T-helper 1 cell treated with Interleukin-12 subunit alpha and Interleukin-12 subunit beta and Interleukin-4 antibody, amounts not matched to agents 30 μg/mL and 1 μg/mL, for 36 hours (primary cell): Measurements from ENCODE around the gene LSAMP.
"Not testable (repeated sequence)": the region's sequence is repeated elsewhere in the genome, so short reads cannot be mapped to it uniquely, and the experiment has no call there.

ENCODE experiments used
- H3K27ac Mint-ChIP-seq: one replicate; pipeline ENCODE4 v1.8.0; 2021; ENCODE audit warnings: mild to moderate bottlenecking, mixed read lengths
- H3K27me3 Mint-ChIP-seq: one replicate; pipeline ENCODE4 v1.8.0; 2021; ENCODE audit warnings: low read depth, mixed read lengths
- H3K36me3 Mint-ChIP-seq: one replicate; pipeline ENCODE4 v1.8.0; 2021; ENCODE audit warnings: low read depth, mixed read lengths
- H3K4me1 Mint-ChIP-seq: one replicate; pipeline ENCODE4 v1.8.0; 2021; ENCODE audit warnings: low read depth, mixed read lengths
- H3K4me3 Mint-ChIP-seq: one replicate; pipeline ENCODE4 v1.8.0; 2021; ENCODE audit warnings: mild to moderate bottlenecking, moderate library complexity, mixed read lengths
- H3K9me3 Mint-ChIP-seq: one replicate; pipeline ENCODE4 v1.8.0; 2021; ENCODE audit warnings: mixed read lengths

Gene LSAMP

DNA sequence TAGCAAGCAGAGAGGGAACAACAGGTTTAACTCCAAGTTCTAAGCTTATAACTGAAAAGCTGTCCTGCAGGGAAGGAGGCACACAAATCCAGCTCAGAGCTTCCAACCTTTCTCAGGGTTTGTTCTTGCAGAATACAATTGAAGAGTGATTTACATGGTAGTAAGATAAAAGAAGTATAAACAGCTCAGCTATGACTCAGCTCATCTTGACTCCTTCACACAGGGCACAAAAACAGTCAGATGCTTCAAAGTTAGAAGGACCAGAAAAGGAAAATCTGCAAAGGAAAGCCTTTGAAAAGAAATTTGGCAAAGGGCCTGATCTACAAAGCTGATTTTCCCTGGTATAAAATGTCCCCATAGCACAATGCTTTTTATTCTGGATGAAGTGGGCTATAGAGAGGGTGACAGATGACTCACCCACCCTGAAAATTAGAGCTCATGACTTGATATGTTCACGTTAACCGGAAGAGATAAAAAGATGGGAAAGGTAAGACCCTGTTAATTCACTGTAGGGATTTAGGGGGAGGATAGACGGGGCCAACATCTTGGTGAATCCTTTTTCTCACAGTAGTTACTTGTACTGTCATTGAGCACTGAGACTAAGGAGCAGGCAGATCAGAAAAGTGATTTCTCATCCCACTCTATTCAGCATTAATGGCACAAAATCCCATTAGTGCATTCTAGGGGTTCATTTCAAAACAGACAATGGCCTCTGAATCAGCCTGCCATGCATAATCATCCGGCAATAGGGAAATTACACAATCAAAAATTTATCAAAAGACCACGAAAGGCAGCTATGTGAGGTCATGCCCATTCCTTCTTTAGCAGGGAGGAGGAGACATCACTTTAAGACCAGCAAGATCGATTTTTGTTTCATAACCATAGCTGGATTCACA, 678.5 kb downstream of the LSAMP start:
- H3K27ac Mint-ChIP-seq, result no peak overlapping the region
- no peaks in the 10 kb centered on the region for H3K4me1 Mint-ChIP-seq
- H3K36me3 Mint-ChIP-seq, result no peaks in the 10 kb centered on the region
- no peaks in the 10 kb centered on the region for H3K9me3 Mint-ChIP-seq
- no peak overlapping the region for H3K4me3 Mint-ChIP-seq
- H3K27me3 Mint-ChIP-seq, result peaks cover 7% of the 10 kb centered on the region

DNA sequence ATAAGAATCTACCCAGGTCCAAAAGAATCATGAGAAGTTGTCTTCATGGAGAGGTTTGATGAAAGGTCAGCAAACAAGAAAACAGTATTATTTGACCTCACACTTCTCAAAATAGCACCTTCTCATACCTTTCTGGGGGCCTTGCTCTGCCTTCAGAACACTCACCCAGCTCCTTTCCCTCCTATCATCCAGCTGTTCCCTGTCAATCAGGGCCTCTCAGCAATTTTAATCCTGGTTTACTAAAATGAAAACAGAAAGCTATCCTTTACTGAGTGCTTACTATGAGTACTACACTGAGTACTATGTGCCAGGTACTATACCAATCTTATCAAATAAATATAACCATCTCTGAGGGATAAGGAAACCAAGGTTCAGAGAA, 683.4 kb downstream of the LSAMP start:
- H3K4me3 Mint-ChIP-seq, result no peak overlapping the region
- no peak overlapping the region for H3K27ac Mint-ChIP-seq
- H3K36me3 Mint-ChIP-seq, result no peaks in the 10 kb centered on the region
- no peaks in the 10 kb centered on the region for H3K4me1 Mint-ChIP-seq
- no peaks in the 10 kb centered on the region for H3K27me3 Mint-ChIP-seq
- no peaks in the 10 kb centered on the region for H3K9me3 Mint-ChIP-seq

DNA sequence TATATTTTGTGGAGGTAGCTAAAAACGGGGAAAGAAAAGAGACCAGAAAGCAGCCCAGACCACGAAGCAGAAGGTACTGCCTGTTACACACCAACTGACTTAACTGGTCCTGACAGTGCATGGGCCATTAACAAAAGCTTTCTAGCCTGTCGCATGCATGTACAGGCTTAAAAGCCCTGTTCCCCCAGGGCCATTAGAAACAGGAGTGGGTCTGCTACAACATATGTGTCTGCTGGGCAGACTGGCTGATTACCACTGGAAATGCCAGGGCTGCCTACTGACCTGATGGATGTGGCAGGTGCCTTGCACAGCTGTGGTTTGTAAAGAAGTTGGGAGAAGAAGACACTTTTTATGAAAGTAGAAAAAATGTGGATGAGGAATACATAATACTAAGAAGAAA, 684.6 kb downstream of the LSAMP start:
- no peaks in the 10 kb centered on the region for H3K4me1 Mint-ChIP-seq

DNA sequence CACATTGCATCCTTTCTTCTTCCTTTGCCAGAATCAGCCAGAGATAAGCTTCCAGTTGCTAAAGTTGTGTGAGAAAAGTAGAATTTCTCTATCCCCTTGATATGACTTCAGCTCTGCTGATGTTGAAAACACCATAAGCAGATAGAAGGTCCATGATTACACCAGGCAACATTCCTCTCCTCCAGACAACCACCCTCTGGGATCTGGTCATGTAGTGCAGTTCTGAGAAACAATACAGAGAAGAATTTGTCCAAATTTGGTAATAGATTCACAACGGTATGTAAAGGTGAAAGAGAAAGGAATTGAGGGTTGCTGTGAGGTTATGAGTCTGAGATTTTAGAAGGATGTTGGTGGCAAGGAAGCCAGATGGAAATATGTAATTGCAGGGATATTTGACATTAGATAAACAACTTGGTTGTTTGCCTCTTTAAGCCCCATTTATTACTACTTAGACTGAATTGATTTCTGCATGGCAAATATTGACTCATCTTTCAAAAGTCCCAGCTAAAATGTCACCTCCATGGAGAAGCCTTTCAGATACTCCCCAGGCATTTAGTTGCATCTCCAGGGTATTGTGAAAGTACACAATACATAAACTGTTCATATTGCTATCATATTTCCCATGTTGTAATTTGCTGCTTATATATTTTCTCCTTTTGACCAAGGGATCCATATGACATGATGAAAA, 687.1 kb downstream of the LSAMP start:
- Mint-ChIP-seq H3K9me3 (no peaks in the 10 kb centered on the region), H3K36me3 (no peaks in the 10 kb centered on the region), H3K27me3 (peaks cover 5% of the 10 kb centered on the region), H3K4me1 (no peaks in the 10 kb centered on the region), H3K4me3 (no peak overlapping the region), H3K27ac (no peak overlapping the region)

More for the DNA sequence above, 684.6 kb downstream of the LSAMP start:
- Mint-ChIP-seq H3K9me3 (no peaks in the 10 kb centered on the region), H3K4me3 (no peak overlapping the region), H3K27me3 (no peaks in the 10 kb centered on the region), H3K27ac (no peak overlapping the region), H3K36me3 (no peaks in the 10 kb centered on the region)

DNA sequence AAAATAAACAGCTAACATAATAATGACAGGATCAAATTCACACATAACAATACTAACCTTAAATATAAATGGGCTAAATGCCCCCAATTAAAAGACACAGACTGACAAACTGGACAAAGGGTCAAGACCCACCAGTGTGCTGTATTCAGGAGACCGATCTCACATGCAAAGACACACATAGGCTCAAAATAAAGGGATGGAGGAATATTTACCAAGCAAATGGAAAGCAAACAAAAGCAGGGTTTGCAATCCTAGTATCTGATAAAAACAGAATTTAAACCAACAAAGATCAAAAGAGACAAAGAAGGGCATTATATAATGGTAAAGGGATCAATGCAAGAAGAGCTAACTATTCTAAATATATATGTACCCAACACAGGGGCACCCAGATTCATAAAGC, 692.3 kb downstream of the LSAMP start:
- not testable (repeated sequence) for H3K36me3 Mint-ChIP-seq, H3K27ac Mint-ChIP-seq, H3K9me3 Mint-ChIP-seq, H3K4me3 Mint-ChIP-seq, H3K4me1 Mint-ChIP-seq
- H3K27me3 Mint-ChIP-seq, result peaks cover 11% of the 10 kb centered on the region
